COLO668 (cell line): Measurements from ENCODE around the gene MID1.

ENCODE experiments used
- DNase-seq: peaks from one replicate; lab custom pipeline; 2025; ENCODE audit not compliant: unreplicated experiment; lab: John Stamatoyannopoulos, UW

MID1 gene

GRCh38 chrX:10533696-10534365 lies 86.6 kb downstream of the MID1 start:
- no peak for DNase-seq

- no peak for DNase-seq
Observed at GRCh38 chrX:10531927-10532326, 88.5 kb downstream of the MID1 start.

- no peak for DNase-seq
Observed at GRCh38 chrX:10529344-10529743, 91.0 kb downstream of the MID1 start.

- DNase-seq = no peak
Observed at GRCh38 chrX:10526451-10526850, 93.9 kb downstream of the MID1 start.

GRCh38 chrX:10525381-10526120 lies 94.8 kb downstream of the MID1 start:
- no peak for DNase-seq

- DNase-seq = no peak
Observed at GRCh38 chrX:10524578-10524977, 95.8 kb downstream of the MID1 start.

- DNase-seq = no peak
Observed at GRCh38 chrX:10519761-10520160, 100.6 kb downstream of the MID1 start.

- no peak for DNase-seq
Observed at GRCh38 chrX:10519278-10519677, 101.1 kb downstream of the MID1 start.

GRCh38 chrX:10518073-10518472 lies 102.3 kb downstream of the MID1 start:
- DNase-seq = no peak

GRCh38 chrX:10516781-10517322 lies 103.5 kb downstream of the MID1 start:
- no peak for DNase-seq

GRCh38 chrX:10514891-10515290 lies 105.5 kb downstream of the MID1 start:
- no peak for DNase-seq

GRCh38 chrX:10513974-10514373 lies 106.4 kb downstream of the MID1 start:
- no peak for DNase-seq

GRCh38 chrX:10512741-10513140 lies 107.6 kb downstream of the MID1 start:
- no peak for DNase-seq

- DNase-seq = no peak
Observed at GRCh38 chrX:10512258-10512657, 108.1 kb downstream of the MID1 start.

- DNase-seq = no peak
Observed at GRCh38 chrX:10509397-10509796, 111.0 kb downstream of the MID1 start.

GRCh38 chrX:10508891-10509290 lies 111.5 kb downstream of the MID1 start:
- DNase-seq = no peak

- DNase-seq = no peak
Observed at GRCh38 chrX:10507876-10508275, 112.5 kb downstream of the MID1 start.

GRCh38 chrX:10507181-10507580 lies 113.2 kb downstream of the MID1 start:
- no peak for DNase-seq

- no peak for DNase-seq
Observed at GRCh38 chrX:10506781-10507180, 113.6 kb downstream of the MID1 start.

- no peak for DNase-seq
Observed at GRCh38 chrX:10505726-10506125, 114.7 kb downstream of the MID1 start.

- no peak for DNase-seq
Observed at GRCh38 chrX:10502961-10503360, 117.4 kb downstream of the MID1 start.

GRCh38 chrX:10501611-10502010 lies 118.8 kb downstream of the MID1 start:
- DNase-seq = no peak
